NCI-H748 treated with DMSO at 0.1 percent for 48 hours (cell line): ENCODE data around the gene SULT6B1.
"Not testable (repeated sequence)": the region's sequence is repeated elsewhere in the genome, so short reads cannot be mapped to it uniquely, and the experiment has no call there.

Source experiments
- DNase-seq: peaks from one replicate; lab custom pipeline; 2025; lab: John Stamatoyannopoulos, UW

SULT6B1 gene

DNA sequence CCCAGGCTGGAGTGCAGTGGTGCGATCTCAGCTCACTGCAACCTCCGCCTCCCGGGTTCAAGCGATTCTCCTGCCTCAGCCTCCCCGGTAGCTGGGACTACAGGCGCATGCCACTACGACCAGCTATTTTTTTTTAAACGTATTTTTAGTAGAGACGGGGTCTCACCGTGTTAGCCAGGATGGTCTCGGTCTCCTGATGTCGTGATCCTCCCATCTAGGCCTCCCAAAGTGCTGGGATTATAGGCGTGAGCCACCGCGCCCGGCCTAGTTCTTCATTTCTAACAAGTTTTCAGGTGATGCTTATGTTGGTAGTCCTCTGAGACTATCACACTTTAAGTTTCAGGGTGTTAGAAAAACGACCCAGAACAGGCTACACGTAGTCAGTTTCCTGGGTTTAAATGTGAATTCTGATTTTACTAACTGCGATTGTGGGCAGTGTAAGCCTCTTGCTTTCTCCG, 7.4 kb upstream of the SULT6B1 start:
- DNase-seq = not testable (repeated sequence)

DNA sequence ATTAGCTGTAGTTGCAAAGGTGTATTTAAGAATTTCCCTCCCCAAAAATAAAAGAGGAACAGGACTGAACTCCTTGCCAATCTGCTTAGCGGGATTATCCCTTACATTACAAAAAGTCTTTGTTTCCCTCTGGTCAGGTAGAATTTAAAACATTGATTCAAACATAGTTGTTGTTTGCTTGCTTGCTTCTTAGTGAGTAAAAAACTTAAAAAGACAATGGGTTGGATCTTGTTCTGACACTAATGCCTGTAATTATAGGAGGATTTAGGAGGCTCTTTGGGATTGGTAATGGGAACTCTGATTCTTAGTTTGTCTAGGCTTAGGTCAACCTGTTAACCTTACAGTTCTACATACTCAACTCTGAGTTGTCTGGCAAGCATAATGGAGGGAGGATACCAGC, 4.1 kb upstream of the SULT6B1 start:
- DNase-seq = no peak

DNA sequence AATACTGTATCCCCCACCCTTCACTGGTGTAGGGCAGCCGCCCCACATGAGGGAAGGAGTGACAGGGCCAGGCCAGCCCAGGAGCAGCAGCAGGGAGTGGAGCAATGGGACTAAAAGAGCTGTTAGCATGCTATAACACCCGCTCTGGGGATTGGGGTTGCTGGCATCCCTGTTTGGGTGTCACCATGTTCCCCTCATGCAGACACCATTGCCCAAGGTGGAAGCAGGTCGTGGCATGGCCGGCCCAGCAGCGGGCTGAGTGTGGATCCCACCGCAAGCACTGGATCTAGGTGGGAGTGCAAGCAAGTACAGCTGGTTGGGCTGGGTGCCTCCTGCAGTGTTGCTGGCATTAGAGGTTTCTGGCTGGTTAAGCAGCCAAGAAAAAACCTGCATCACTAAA, 3.3 kb upstream of the SULT6B1 start:
- DNase-seq = no peak

DNA sequence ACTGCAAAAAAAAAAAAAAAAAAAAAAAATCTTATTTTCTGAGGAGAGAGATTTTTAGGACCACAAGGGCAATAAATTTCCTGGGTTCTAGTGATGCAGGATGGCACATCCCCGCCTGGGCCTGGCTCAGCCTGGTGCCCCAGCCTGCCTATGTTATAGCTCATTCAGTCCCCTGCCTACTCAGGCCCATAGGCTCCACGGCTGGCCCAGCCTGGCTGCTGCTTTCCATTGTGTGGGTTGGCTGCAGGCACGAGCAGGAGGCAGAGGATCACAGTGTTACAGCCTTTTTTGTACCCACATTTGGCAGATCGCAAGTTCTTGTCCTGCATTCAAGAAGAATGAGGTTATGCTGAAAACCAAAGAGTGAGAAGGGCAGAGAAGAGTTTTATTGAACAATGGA, 2.8 kb upstream of the SULT6B1 start:
- no peak for DNase-seq

DNA sequence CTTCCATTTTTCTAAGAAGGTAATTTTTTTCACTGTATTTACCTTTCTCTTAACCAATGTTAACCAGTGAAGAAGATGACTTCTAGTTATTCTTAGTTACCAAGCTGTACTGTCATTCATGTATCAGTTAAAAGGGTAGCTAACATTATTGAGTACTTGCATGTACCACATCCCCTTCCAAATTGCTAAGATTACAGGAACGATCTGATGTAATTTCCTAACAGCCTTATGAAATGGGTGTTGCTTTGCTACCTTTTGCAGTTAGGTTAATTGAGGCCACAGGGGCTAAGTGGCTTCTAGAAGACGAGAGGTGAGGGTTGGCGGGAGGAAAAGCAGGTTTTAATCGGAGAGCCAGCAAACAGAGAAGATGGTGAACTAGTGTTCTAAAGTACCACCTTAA, 1.8 kb upstream of the SULT6B1 start:
- no peak for DNase-seq

DNA sequence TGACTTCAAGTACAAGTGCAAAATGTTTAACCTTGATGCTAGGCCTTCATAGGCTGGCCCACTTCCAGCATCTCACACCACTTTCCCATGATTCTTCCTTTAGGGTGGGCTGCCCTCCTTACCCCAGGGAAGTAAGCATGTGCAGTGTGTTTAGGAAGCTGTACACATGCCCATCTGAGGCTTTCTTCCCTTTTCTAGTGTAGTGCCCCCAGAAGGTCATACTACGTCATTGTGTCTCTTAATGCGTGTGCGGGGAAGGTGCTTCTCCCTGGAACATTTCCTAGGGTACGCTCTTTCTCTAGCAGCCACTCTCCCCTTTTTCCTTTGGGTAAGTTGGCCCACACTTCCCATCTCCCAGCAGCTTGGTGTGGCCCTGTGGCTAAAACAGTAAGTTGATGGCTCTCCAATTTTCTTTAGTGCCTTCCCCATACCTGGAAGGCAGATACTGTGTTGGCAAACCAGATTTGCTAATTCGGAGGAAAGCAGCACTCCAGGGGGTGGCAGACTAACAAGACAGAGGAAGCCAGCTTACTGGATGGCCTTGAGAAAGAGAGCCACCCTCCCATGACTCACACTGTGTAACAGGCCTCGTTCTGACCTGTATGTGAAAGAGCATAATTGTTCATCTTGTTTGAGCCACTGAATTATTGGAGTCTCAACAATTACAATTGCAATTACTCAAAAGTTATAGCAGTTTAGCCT, 1.1 kb upstream of the SULT6B1 start:
- DNase-seq = no peak

DNA sequence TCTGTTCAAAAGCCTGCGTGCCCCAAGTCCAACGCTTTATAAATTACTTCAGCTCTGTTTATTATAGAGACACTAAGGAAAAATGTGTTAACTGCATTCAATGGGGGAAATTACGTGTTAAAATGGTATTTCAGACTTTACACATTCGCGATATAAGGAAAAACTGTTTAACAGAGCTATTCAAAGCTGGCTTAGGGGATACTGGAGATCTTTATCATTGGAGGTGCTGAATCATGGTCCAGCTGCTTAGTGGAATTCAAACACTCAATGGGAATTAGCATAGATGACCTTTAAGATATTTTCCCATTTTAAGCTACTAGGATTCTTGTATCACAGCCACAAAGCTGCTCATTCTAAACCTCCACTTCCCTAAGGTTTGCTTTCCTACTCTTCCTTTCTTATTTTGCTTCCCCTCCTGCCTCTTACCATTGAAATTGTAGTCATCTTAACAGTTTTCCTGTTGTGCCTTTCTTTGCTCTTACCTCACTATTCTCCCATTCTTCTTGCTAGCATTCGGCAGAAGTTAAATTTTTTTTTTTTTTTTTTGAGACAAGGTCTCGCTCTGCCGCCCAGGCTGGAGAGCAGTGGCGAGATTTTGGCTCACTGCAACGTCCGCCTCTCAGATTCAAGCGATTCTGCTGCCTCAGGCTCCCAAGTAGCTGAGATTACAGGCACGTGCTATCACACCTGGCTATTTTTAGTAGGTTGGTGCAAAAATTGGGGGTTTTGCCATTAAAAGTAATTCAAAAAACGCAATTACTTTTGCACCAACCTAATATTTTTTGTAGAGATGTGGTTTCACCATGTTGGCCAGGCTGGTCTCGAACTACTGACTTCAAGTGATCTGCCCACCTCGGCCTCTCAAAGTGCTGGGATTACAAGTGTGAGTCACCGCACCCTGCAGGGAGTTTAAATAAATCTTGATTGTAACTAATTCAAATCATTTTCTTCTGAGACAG, 6.5 kb downstream of the SULT6B1 start:
- DNase-seq = no peak

DNA sequence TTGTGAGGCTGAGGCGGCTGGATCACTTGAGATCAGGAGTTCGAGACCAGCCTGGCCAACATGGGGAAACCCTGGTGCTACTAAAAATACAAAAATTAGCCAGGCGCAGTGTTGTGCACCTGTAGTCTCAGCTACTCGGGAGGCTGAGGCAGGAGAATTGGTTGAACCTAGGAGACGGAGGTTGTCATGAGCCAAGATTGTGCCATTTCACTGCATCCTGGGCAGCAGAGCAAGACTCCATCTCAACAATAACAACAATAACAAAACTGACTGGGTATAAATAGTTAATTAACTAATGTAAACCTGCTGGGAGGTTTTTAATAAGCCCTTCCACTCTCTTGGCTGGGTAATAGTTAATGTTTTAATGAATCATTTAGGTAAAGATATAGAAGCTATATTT, 7.8 kb downstream of the SULT6B1 start:
- DNase-seq = no peak

DNA sequence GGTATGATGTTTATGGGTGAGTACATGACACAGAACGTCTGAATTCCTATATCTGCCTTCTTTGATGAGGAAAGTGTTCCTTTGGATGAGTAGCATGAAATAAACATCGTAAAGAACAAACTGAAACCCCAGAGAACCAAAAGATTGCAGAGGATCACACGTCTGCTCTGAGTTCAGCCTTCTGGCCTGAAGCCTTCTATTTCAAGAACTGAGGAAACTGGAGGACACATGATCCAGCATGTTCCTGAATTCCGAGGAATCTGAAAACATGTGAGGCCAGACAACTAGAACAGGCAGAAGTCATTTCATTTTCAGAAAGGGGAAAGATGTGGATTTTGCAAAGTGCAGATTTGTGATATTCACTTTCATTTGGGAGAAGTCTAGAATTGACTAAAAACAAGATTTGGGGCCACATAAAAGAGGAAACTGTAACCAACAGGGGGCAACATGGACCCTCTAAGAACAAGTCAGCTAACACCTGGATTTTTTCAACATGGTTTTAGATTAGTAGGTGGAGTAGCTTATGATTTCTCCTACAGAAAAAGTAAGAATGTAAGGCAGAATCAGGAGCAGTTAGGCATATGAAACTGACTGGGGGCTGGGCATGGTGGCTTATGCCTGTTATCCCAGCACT, 8.3 kb downstream of the SULT6B1 start:
- DNase-seq = no peak

DNA sequence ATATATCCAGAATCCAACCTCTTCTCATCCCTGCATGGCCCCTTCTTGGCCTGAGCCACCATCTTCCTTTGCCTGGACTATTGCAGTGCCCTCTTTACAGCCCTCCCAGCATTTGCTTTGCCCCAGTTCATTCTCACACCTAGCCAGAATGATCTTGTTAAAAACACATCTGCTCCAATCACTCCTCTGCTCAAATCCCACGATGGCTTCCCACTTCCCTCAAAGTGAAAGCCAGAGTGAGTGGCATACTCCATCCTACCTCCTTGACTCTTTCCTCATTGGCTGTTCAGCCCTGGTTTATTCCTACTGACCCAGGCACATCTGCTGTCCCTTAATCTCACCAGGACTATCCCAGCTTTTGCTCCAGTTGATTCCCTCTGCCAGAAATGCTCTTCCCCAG, 14.7 kb downstream of the SULT6B1 start:
- no peak for DNase-seq

DNA sequence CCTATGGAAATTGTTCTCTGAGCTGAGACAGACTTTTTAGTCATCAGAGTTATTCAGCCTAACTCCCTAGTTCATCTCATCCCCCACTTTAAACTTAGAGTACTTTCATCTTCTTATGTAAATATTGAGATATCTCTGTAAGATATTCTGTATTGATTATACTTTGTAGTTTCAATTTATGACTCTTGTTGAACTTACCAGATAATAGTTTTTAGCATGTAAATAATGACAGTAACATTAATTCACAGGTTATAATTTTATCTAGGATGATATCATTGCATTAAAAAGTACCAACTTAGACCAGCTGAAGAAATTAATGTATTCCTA, 16.9 kb downstream of the SULT6B1 start:
- no peak for DNase-seq

DNA sequence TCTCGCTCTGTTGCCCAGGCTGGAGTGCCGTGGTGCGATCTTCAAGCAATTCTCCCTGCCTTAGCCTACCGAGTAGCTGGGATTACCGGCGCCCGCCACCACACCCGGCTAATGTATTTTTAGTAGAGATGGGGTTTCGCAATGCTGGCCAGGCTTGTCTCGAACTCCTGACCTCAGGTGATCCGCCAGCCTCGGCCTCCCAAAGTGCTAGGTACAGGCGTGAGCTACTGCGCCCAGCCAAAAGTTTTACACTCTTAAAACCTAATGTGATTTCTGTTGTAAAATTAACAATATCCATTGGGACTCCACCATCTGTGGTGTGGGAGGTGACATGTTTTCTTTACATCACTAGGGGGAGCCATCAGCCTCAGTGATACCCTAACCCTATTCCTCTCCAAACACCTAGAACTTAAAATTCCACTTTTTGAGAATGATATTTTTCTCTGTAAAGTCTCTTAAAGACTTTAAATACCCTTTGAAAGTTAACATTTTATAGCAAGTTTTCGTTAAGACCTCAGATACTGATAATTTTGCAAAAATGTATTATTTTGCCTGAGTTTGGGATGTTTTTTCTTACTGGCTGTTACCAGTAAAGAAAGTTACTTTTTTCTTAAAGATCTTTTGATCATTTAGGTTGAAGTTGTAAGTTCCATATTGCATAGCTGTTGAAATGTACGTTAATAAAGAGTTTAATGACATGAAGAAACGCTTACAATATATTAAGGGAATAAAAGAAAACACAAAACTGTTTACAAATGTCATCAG, 20.1 kb downstream of the SULT6B1 start:
- peak; percentile 20 for DNase-seq

DNA sequence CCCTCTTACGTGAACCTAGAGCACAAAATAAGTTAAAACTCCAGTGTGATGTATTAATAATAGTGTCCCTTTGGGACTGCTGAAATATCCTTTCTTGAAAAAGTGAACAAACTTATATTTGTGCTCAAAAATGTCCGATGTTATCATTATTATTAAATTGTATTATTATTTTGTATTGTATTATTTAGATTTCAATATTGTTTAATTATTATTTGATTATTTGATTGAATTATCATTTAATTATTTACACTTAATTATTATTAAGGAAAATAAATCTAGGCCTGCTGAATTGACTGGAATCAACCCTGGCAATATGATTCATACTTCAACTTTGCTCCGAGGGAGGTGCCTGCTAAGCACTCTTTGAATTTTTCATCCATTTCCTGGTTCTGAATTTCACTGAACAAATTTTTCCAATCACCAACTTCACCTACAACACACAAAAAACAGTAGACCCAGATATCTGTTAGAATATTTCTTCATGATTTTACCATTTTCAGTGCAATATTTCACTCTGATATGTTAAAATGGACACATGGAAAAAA, 20.8 kb downstream of the SULT6B1 start:
- DNase-seq = no peak

DNA sequence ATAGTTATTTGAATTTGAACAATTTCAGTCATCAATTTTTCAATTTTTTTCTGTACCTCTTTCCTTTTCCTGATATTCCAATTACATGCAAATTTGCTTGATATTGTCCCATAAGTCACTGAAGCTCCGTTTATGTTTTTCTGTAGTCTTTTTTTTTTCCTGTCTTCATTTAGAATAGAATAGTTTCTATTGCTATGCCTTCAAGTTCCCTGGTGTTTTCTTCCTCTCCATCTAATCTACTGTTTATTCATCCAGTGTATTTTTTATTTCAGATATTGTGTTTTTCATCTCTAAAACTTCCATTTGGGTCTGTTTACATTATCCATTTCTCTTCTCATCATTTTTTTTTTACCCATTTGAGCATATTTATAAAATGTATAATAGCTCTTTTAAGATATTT, 23.7 kb downstream of the SULT6B1 start:
- no peak for DNase-seq

DNA sequence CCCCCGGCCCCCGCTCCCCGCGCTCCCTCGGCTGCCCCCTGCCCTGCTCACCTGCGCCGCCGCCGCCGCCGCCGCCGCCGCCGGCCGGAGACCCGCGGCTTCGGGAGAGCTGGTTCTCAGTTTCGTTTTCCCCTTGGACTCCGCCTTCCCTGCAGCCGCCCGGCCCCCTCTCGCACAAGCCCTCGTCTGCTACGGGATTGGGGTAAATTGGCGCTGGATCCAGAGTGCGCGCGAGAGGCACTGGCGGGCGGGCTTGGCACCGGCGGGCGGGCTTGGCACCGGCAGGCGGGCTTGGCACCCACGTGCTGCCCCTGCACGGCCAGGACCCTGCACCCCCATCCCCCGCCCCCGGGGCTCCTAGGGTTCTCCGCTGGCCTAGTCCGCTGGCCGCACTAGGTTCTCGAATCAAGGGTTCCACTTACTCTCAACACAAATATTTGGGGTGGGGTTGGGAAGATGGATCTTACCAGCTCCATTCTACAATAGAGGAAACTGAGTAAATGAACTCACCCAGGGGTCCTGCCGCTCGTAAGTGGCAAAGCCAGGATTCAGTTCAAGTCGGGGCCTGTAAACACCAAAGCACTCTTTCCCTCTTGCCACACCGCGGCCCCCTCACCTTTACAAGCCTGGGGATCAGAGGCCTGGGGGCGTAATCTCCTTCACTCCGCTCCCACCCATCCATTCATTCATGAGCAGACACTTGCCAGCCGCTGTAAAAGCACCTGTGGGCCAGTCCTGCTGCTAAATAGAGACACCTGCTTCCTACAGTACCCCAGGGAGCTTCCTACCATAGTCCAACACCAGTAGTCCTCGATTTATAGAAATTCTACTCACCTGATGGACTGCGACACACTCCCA, 31.4 kb downstream of the SULT6B1 start, which contains the start of gene EIF2AK2:
TSS of gene EIF2AK2 (minus strand) at position 124 of the 858 bp plus-strand sequence. CDS start 9,174 bp downstream, outside the sequence.
- peak; percentile 62 for DNase-seq

DNA sequence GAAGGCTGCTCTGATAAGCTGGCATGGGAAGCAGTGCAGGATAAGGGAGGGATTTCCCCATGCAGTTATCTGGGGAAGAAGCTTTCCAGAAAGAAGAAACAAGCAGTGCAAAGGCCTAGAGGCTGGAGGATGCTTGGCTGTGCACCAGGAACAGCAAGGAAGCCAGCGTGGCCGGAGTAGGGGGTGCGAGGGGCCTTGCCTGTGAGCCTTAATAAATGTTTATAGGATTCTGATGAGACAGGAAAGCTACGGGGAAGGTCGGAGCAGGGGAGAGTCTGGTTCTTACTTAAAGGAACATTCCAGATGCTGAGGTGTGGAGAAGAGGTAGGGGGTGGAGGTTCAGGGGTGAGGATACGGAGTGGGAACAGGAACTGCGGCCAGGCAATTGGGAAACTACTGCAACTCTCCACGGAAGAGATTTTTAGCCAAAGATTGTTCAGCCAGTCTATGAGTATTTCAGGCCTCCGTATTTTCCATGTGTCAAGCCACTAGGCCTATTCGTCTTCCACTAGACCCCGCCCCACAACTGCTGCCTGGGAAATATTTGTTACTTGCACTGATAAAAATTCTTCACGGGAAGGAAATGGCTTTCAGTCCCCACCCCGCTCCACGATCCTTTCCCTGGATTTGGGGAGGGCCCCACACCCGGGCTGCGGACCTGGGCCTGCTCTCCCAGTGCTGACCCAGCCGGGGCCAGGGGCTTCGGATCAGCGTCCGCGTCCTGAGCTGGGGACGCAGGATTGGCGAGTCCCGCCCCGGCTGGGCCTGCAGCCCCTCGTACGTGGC, 32.2 kb downstream of the SULT6B1 start:
- no peak for DNase-seq

DNA sequence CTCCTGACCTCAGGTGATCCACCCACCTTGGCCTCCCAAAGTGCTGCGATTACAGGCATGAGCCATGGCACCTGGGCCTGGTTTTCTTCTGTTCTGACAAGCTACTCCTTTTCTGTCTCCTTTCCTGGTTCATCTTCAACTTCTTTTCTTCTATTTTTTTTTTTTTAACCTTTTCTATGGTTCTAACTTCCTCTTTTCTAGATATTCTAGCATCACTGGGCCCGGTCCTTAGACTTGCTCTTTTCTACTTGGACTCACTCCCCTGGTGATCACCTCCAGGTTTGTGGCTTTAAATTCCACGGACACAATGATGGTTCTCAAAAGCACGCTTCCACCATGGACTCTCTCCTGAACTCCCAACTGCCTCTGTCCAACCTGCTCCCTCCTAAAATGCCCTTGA, 33.7 kb downstream of the SULT6B1 start:
- no peak for DNase-seq

DNA sequence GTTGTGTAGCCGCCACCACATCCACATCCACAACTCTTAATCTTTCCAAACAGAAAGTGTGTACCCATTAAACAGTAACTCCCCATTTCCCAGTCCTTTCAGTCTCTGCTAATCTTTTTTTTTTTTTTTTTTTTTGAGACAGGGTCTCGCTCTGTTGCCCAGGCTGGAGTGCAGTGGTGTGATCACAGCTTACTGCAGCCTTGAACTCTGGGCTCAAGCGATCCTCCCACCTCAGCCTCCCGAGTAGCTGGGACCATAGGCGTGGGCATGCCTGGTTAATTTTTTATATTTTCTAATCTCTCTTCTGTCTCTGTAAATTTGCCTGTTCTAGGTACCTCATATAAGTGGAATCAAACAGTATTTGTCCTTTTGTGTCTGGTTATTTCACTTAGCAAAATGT, 35.2 kb downstream of the SULT6B1 start:
- DNase-seq = no peak

DNA sequence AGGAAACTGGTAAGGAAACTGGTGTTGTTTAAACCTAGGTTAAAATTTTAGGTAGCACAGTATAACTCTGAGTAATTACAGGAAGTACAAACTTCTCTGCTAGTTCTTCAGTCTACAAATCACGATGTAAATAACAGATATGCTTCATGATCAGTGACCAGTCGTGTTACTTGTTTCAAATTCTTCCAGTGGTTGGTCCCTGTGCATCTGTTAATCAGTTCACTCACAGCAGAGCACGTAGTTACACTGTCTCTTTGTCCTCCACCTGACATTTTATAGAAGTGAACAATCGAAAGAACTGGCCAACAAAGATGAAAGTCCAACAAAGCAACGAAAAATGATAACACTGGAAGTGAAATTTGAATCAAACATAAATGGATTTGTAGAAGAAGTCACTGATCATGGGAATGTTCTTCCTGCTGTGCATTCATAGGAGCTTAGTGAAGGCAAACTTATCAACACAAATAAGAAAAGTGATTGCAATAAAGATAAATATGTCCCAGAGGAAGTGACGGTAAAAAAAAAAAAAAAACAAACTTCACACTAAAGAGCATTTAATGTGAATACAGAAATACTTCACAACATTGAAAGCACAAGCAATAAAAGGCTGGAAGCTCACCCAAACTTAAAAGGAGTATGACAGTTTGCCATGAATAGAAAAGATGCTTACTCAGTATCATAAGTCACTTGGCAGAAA, 38.7 kb downstream of the SULT6B1 start:
- DNase-seq = no peak
